RWPE1 (cell line): Measurements from ENCODE around the gene ISL2.

Source experiments
- CTCF ChIA-PET: fragments of 350-600 bp; sonication (Branson Sonifier 250); formaldehyde crosslinking; extraction: SDS; loops from one replicate; lab custom pipeline; 2021; lab: Yijun Ruan, JAX
- POLR2A ChIA-PET: fragments of 400-600 bp; formaldehyde crosslinking; extraction: SDS; loops from one replicate; lab custom pipeline; 2020; ENCODE audit warnings: antibody characterized with exemption; ENCODE audit not compliant: low non-redundant PET; lab: Yijun Ruan, JAX
- DNase-seq: peaks from one replicate; pipeline ENCODE4 v3.0.0; 2012; ENCODE audit warnings: low spot score
- H3K27ac ChIP-seq: fragments of 450-650 bp; 2 replicates; pipeline ENCODE4 v1.5.1; 2017
- TF ChIP-seq, protein P1 (sequence below): fragments of 450-650 bp; conservative IDR thresholded peaks from 2 replicates; pipeline ENCODE4 v1.5.1; 2017; ENCODE audit warnings: low read depth, mild to moderate bottlenecking

ISL2 gene

DNA sequence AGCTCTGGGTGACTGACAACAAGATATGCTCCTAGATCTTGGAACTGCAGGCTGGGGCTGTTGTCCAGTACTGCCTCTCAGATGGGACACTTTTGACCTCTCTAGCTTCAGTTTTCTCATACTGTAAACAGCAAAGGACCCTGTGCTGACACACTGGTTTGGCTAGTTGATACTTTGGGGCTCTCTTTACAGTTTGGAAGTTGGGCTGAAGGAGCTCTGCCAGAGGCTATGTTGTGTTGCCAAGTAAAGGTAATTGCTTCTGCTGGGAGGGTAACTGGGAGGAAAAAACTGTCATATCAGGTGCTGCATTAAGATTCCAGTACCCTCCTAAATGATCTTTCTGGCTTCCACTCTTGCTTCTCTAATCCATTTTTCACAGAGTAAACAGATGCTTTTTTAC lies 54.0 kb downstream of the ISL2 start:
- TF ChIP-seq, protein P1, sequence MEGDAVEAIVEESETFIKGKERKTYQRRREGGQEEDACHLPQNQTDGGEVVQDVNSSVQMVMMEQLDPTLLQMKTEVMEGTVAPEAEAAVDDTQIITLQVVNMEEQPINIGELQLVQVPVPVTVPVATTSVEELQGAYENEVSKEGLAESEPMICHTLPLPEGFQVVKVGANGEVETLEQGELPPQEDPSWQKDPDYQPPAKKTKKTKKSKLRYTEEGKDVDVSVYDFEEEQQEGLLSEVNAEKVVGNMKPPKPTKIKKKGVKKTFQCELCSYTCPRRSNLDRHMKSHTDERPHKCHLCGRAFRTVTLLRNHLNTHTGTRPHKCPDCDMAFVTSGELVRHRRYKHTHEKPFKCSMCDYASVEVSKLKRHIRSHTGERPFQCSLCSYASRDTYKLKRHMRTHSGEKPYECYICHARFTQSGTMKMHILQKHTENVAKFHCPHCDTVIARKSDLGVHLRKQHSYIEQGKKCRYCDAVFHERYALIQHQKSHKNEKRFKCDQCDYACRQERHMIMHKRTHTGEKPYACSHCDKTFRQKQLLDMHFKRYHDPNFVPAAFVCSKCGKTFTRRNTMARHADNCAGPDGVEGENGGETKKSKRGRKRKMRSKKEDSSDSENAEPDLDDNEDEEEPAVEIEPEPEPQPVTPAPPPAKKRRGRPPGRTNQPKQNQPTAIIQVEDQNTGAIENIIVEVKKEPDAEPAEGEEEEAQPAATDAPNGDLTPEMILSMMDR = no peak
- no peak for DNase-seq
- ChIA-PET POLR2A (no interaction called here), CTCF (no interaction called here)
- H3K27ac ChIP-seq = no peak overlapping the region

DNA sequence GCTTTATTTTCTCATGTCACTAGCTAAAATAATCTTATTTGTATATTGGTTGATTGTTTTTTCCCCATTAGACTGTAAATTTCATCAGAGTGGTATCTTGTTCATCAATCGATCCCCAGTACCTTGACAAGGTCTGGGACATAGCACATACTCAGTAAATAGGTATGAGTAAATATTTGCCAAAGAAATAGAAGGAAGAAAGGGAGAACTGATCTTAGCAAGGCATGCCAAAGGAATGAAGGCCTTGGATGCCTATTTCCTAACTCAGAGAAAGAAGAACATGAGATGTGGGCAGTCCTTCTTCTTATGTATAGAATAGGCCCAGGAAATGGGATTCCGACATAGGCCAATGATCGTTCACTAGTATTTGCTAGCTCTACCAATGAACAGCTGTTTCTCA lies 54.7 kb downstream of the ISL2 start:
- POLR2A ChIA-PET = no interaction called here
- TF ChIP-seq, protein P1 = no peak

DNA sequence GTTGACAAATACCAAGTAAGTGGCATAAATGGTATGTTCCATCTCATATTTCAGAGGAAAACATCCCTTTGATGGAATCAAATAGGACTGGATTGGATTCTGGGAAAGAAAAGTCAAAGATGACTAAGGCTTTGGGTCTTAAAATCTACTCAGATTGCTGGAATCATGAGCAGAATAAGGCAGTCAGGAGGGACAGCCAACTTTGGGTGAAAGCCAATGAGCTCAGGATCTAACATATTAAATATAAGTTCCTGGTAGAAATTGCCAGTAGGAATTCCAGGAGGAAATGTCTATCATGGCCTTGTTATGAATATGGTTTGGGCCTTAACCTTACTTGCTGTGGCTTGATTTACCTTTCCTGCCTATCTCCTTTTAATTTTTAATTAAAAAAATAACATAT lies 55.3 kb downstream of the ISL2 start:
- TF ChIP-seq, protein P1 = no peak
- H3K27ac ChIP-seq = no peak overlapping the region
- ChIA-PET POLR2A (no interaction called here), CTCF (no interaction called here)
- DNase-seq = no peak

More for the DNA sequence above, 54.7 kb downstream of the ISL2 start:
- no peak overlapping the region for H3K27ac ChIP-seq
- CTCF ChIA-PET = no interaction called here
- no peak for DNase-seq
